ENCODE measurements around the gene CLBA1. TPM values are rescaled to one million over a fixed set of nuclear protein-coding genes. Genes with fewer than 3 reads are reported as not detected.
"Not testable (repeated sequence)": the region's sequence is repeated elsewhere in the genome, so short reads cannot be mapped to it uniquely, and the experiment has no call there.

CLBA1 gene
- total RNA-seq, 1 donor from 2014 or later = 17.3 TPM

DNA sequence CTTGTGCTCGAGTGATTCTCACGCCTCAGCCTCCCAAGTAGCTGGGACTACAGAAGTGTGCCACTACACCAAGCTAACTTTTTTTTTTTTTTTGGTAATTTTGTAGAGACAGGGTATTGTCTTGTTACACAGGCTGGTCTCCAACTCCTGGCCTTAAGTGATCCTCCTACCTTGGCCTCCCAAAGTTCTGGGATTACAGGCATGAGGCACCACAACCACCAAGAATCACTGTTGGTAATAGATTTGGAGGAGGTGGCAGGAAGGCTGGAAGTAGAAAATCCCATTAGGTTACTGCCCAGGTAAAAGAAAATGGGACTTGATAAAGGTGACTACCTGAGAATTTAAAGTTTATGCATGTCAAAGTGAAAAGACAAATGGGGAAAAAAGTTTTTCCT, 36.7 kb downstream of the CLBA1 start:
- no peak for DNase-seq (ENCODE audit: low spot score)

DNA sequence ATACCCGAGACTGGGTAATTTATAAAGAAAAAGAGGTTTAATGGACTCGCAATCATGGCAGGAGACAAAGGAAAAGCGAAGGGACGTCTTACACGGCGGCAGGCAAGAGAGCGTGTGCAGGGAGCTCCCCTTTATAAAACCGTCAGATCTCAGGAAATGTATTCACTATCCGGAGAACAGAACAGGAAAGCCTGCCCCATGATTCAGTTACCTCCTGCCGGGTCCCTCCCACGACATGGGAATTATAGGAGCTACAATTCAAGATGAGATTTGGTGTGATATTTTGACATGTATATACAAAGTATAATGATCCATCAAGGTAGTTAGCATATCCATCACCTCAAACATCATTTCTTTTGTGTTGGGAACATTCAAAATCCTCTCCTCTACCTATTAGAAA, 37.6 kb downstream of the CLBA1 start:
- DNase-seq (ENCODE audit: low spot score) = no peak

DNA sequence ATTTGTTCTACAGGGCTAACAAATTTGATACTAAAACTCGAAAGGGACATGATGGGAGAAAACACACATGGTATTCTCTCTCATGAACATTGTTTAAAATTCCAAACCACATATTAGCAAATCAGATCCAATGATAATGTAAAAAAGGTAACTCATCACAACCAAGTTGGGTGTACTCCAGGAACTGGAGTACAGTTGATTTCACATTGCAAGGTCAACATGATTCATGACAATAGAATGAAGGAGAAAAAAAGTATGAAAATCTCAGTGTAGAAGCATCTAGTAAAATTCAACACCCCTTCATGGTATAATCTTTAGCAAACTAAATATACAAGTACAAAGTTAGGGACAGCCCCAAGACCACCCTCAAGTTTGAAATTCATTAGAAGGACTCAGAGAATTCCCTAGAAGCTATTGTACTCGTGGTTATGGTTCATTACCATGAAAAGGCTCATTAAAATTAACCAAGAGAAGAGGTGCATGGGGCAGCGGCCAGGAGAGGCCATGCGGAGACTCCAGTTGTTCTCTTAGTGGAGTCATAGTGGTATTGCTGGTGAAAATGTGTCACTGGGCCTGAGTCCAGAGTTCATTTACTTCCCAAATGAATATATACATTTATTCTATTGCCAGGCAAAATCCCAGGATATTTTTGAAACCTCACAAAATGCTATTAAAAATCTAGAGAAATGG, 38.3 kb downstream of the CLBA1 start:
- no peak for DNase-seq (ENCODE audit: low spot score)

- DNase-seq (ENCODE audit: low spot score) = no peak
Observed at GRCh38 chr14:105025429-105025828, 39.8 kb downstream of the CLBA1 start.

- no peak for DNase-seq (ENCODE audit: low spot score)
Observed at GRCh38 chr14:105026033-105026785, 40.6 kb downstream of the CLBA1 start.

DNA sequence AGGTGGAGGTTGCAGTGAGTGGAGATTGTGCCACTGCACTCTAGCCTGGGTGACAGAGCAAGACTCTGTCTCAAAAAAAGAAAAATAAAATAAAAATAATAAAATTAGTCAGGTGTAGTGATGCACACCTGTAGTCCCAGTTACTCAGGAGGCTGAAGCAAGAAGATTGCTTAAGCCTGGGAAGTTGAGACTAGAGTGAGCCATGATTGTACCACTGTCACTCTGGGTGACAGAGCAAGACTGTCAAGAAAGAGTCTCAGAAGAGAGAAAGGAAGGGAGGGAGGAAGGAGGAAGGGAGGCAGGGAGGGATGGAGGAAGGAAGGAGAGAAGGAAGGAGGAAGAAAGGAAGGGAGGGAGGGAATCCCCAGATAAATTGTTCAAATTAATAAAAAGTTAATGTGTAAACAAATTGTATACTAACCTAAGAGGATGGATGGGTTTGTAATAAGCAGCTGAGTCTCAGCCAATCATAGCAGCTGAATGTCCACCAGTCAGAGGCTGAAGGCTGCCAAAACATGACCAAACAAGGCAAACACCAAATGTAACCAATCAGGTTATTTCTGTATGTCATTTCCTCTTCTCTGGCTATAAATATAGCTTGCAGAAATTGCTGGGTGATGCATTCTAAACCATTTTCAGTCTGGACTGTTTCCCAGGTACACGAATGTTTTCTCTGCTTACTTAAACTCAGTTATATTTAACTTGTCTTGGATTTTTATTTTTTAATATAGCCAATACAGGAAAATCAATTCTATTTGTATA, 41.4 kb downstream of the CLBA1 start:
- DNase-seq (ENCODE audit: low spot score) = no peak

DNA sequence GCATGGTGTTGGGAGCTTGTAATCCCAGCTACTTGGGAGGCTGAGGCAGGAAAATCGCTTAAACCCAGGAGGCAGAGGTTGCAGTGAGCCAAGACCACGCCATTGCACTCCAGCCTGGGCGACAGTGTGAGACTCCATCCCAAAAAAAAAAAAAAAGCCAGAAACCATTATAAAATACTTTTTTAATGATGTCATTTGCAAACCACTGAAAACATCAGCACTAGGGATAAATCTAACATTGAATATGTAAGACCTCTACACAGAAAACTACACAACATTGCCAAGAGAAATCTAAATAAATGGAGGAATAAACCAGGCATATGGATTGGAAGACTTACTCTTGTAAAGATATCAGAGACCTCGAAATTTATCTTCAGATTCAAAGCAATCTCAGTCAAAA, 42.1 kb downstream of the CLBA1 start:
- not testable (repeated sequence) for DNase-seq (ENCODE audit: low spot score)

DNA sequence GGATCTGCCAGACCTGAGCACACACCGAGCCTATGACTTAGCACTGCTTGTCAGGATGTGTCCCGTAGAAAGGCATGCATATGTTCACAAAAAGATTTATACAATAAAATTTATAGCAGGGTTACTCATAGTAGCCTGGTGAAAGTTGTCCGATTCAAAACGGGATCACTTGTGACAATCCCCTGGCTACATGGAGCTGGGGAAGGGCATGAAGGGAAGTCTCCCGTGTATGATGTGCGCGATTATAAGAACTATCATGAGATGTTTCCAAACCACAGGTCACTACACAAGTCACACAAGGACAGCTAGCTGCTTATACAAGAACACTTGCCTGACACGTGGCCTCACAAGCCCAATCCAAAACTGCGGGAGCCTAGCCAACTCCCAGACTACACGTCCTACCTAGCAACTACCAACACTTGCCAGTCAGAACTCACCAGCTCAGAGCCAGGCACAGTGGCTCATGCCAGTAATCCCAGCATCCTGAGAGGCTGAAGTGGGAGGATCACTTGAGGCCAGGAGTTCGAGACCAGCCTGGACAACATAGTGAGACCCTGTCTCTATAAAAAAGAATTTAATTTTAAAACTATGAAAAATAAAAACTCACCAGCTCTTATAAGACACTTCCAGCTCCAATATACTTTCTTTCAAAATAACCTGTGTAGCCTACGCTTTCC, 42.8 kb downstream of the CLBA1 start:
- DNase-seq (ENCODE audit: low spot score) = no peak

GRCh38 chr14:105029402-105029801, 43.8 kb downstream of the CLBA1 start:
- no peak for DNase-seq (ENCODE audit: low spot score)

DNA sequence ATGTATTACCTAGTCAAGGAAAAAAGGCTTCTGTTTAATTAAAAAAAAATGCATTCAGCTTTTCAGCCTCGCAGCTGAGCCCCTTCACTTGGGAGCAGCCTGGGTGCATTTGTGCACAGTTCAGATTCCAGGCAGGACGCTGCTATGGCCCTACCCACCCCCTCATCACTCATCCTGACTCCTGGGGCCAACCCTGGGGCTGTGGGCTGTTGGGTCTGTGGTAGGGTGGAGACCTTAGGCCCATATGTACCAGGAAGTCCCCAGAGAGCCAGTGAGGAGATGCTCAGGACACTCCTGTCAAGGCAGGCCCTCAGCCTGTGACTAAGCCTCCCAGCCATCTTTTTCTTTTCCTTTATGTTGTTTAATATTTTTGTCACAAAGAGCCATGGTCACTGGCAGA, 44.6 kb downstream of the CLBA1 start:
- no peak for DNase-seq (ENCODE audit: low spot score)

DNA sequence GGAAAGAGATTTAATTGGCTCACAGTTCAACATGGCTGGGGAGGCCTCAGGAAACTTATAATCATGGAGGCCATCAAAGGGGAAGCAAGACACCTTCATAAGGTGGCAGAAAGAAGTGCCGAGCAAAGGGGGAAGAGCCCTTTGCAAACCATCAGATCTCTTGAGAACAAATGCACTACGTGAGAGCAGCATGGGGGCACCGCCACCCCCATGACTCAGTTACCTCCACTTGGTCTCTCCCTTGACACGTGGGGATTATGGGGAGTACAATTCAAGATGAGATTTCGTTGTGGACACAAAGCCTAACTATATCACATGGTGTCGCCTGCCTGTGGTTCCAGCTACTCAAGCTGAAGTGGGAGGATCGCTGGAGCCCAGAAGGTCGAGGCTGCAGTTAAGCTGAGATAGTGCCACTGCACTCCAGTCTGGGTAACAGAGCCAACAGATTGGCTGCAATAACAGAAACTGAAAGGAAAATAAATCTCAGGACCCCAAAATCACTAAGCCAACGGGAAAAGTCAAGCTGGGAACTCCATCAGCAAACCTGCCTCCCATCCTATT, 45.3 kb downstream of the CLBA1 start:
- no peak for DNase-seq (ENCODE audit: low spot score)

- not testable (repeated sequence) for DNase-seq (ENCODE audit: low spot score)
Observed at GRCh38 chr14:105032451-105032901, 46.9 kb downstream of the CLBA1 start.

- DNase-seq (ENCODE audit: low spot score) = not testable (repeated sequence)
Observed at GRCh38 chr14:105033412-105033900, 47.9 kb downstream of the CLBA1 start.

- DNase-seq (ENCODE audit: low spot score) = no peak
Observed at GRCh38 chr14:105034315-105035039, 48.9 kb downstream of the CLBA1 start.

DNA sequence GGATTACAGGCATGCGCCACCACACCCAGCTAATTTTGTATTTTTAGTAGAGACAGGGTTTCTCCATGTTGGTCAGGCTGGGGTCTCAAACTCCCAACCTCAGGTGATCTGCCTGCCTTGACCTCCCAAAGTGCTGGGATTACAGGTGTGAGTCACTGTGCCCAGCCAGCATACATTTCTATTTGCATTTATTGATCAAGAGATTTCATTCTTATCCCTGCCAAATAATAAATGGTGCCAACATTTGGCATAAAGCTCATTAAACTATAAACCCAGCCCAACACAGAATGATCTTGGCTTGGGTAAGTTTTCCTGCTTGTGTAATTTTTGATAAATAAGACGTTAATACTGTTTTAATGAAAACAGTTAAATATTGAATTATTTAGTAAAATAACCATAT, 50.0 kb downstream of the CLBA1 start:
- not testable (repeated sequence) for DNase-seq (ENCODE audit: low spot score)

DNA sequence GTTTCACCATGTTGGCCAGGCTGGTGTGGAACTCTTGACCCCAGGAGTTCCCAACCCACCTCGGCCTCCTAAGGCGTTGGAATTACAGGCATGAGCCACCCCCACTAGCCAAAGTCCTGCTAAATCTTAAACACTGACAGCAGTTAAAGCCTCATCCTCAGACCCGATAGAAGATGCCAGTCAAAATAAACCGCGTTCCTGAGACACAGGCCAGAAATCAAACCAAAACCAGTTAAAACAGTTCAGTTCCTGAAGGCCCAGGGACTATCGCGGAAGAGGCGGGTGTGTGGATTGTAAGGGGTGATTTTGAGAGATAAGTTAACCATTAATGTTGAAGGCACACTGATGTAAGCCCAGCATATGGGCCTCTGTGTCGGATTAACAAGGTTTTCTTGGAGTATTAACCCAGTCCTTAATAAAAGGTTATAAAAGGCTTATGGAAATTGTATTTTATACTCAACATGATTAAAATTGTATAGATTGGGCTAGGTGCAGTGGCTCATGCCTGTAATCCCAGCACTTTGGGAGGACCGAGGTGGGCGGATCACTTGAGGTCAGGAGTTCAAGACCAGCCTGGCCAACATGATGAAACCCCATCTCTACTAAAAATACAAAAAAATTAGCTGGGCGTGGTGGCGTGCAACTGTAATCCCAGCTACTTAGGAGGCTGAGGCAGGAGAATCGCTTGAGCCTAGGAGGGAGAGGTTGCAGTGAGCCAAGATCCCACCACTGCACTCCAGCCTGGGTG, 54.0 kb downstream of the CLBA1 start:
- DNase-seq (ENCODE audit: low spot score) = no peak

DNA sequence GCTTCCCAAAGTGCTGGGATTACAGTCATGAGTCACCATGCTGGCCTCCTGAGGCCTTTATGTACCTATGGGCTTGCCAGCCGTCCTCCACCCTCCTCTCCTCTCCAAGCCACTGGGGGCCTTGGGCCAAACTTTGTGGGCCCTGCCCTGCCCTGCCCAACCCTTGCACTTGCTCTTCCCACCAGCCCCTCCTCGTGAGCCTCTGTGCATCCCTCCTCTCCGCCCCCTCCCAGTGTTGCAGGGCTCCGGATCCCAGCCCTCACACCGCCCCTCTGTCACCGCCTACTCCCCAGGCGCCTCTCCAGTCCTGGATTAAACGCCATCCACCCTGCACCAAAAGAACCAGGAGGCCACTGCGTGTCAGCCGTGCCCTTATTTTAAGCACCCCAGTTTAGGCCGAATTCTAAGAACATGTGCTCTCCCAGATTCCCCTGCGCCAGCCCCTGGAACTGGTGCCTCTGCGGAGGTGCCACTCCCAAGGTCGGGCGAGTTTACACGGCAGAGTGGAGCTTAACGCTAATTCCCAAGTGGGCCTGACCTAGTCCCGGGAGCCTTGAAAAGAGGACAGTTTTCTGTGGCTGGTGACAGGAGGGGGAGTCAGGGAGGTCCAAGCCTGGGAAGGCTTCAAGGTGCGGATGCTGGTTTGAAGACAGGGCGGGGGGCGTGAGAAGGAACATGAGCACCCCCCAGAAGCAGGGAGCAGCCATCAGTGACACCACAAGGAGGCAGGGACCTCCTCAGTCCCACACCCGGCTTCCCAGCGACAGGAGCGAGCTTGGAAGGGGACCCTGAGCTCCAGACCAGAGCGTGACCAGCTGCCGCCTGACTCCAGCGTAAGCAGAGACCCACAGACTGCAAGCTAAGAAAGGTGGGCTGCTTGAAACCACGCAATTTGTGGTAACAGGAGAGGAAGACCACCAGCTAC, 56.5 kb downstream of the CLBA1 start:
- no peak for DNase-seq (ENCODE audit: low spot score)

DNA sequence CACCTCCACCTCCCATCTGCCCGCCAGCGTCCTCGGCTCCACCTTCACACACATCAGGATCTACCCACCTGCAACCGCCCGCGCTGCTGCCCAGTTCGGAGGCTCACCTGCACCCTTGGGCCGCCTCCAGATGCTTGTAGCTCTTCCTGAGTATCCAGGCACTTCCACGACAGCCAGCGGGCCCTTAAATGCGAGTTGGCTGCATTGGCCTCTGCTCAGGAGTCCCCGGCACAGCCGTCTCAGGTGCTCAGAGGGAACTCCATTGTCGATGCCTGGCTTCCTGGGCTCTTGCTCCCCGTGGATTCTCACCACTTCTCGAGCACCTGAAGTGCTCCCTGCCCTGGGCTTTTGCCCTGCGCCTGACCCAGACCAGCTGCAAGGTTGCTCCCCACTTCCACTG, 57.2 kb downstream of the CLBA1 start:
- DNase-seq (ENCODE audit: low spot score) = no peak

GRCh38 chr14:105043641-105044040, 58.1 kb downstream of the CLBA1 start:
- DNase-seq (ENCODE audit: low spot score) = no peak
